AG04450 (cell line): ENCODE data around the gene ZNF532. TPM values are rescaled to one million over a fixed set of nuclear protein-coding genes. Genes with fewer than 3 reads are reported as not detected.

Experiments used
- CTCF ChIA-PET: fragments of 300-600, 350-600 bp; formaldehyde crosslinking; extraction: SDS; loops from one replicate; lab custom pipeline; 2022; ENCODE audit warnings: antibody characterized with exemption, inconsistent platforms; lab: Charles Lee
- POLR2A ChIA-PET: fragments of 350-600 bp; formaldehyde crosslinking; extraction: SDS; loops from one replicate; lab custom pipeline; 2021; ENCODE audit warnings: antibody characterized with exemption, inconsistent platforms; lab: Yijun Ruan, JAX
- DNase-seq: peaks from one replicate; pipeline ENCODE4 v3.0.0-alpha.2; 2011; ENCODE audit warnings: low read depth, low spot score
- H3K27ac ChIP-seq: one replicate; pipeline ENCODE4 v1.5.1; 2012; ENCODE audit warnings: low read depth, low read length, control low read depth
- H3K27me3 ChIP-seq: one replicate; pipeline ENCODE4 v1.6.0; 2012; ENCODE audit warnings: low read length; ENCODE audit not compliant: control insufficient read depth, insufficient read depth
- H3K4me3 ChIP-seq: 2 replicates; pipeline ENCODE4 v1.5.1; 2011; ENCODE audit warnings: mild to moderate bottlenecking, low read depth, low read length, control low read depth
- H3K9me3 ChIP-seq: 2 replicates; pipeline ENCODE4 v1.5.1; 2012; ENCODE audit warnings: low read length; ENCODE audit not compliant: control insufficient read depth, insufficient read depth
- CTCF ChIP-seq: IDR thresholded peaks from 2 replicates; pipeline ENCODE4 v1.5.1; 2011; ENCODE audit warnings: low read depth, low read length, control low read depth, inconsistent platforms
- polyA plus RNA-seq: library from polyadenylated mRNA; depleted of rRNA; stranded (reverse); fragments of >200 nt; gene quantifications from 2 replicates; pipeline ENCODE4 v1.2.3, GENCODE V29; 2011

Gene ZNF532
- polyA plus RNA-seq, 1 experiment, result 69.7 TPM

GRCh38 chr18:58996131-58996641, 131.5 kb downstream of the ZNF532 start:
- DNase-seq, result peak; percentile 36
- ChIA-PET POLR2A (interaction anchor here (0.5 kb wide), 1 partner anchor 406 kb away, joined by 7 read pairs; no protein-coding TSS in a partner anchor), CTCF (interaction anchor here (0.6 to 1.3 kb wide), 2 partner anchors 21 to 187 kb away, joined by 3 read pairs; no protein-coding TSS in a partner anchor)
- no peak for TF ChIP-seq CTCF
- Histone ChIP-seq H3K27ac (no peak overlapping the region), H3K9me3 (no peaks in the 10 kb centered on the region), H3K27me3 (no peaks in the 10 kb centered on the region), H3K4me3 (no peak overlapping the region)

- no peak overlapping the region for H3K4me3 ChIP-seq
- H3K27me3 ChIP-seq, result no peaks in the 10 kb centered on the region
- no peak for TF ChIP-seq CTCF
- H3K27ac ChIP-seq, result no peak overlapping the region
- ChIA-PET POLR2A (interaction anchor here (0.5 kb wide), 1 partner anchor 407 kb away, joined by 7 read pairs; no protein-coding TSS in a partner anchor), CTCF (interaction anchor here (0.6 to 1.3 kb wide), 2 partner anchors 21 to 186 kb away, joined by 3 read pairs; no protein-coding TSS in a partner anchor)
- DNase-seq, result no peak
- no peaks in the 10 kb centered on the region for H3K9me3 ChIP-seq
Measured at GRCh38 chr18:58996696-58997095, 132.0 kb downstream of the ZNF532 start.

GRCh38 chr18:58997811-58998337, 133.2 kb downstream of the ZNF532 start:
- H3K27ac ChIP-seq, result no peak overlapping the region
- H3K27me3 ChIP-seq, result no peaks in the 10 kb centered on the region
- no peak for TF ChIP-seq CTCF
- no peak overlapping the region for H3K4me3 ChIP-seq
- H3K9me3 ChIP-seq, result no peaks in the 10 kb centered on the region
- peak; percentile 44 for DNase-seq
- ChIA-PET POLR2A (no interaction called here), CTCF (interaction anchor here (0.7 kb wide), 1 partner anchor 61 kb away, joined by 3 read pairs; no protein-coding TSS in a partner anchor)

- Histone ChIP-seq H3K4me3 (peak overlapping the region; percentile 37), H3K9me3 (no peaks in the 10 kb centered on the region), H3K27me3 (no peaks in the 10 kb centered on the region), H3K27ac (peak overlapping the region; percentile 73)
- ChIA-PET CTCF (interaction anchor here (0.5 to 0.6 kb wide), 2 partner anchors 15 to 26 kb away, joined by 3 to 8 read pairs; no protein-coding TSS in a partner anchor), POLR2A (no interaction called here)
- TF ChIP-seq CTCF, result no peak
- no peak for DNase-seq
Measured at GRCh38 chr18:58998401-58999203, 133.9 kb downstream of the ZNF532 start.

- CTCF ChIA-PET, result no interaction called here
Measured at GRCh38 chr18:59001166-59001565, 136.5 kb downstream of the ZNF532 start.

More at GRCh38 chr18:59001166-59001565, 136.5 kb downstream of the ZNF532 start:
- Histone ChIP-seq H3K27me3 (no peaks in the 10 kb centered on the region), H3K4me3 (no peak overlapping the region), H3K9me3 (0 out of 2 replicates have a peak, but pooled peaks cover 2% of the 10 kb centered on the region), H3K27ac (no peak overlapping the region)
- POLR2A ChIA-PET, result no interaction called here
- TF ChIP-seq CTCF, result no peak
- DNase-seq, result no peak
